ENCODE data around the gene CFAP100.

The CFAP100 gene

DNA sequence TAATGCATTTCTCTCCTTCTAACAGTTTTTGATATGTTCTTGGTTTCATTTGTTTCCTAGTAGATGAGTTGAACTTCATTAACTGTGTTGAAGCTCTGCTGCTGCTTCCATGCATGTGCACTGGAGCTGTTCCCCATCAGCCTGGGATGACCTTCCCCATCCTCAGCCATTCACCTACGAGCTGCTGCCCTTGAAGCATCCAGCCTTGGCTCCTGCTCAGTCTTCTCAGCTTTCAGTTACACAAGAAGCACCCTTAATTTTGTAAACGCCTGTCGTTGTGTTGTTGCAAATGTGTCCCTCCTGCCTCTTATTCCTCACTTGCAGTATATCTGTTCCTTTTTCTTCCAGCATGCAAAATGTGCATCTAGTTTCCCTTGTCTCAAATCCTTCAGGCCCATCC lies 89.4 kb downstream of the CFAP100 start:
- DNase-seq: no peak

GRCh38 chr3:126484662-126485061 lies 90.0 kb downstream of the CFAP100 start:
- no peak for DNase-seq

GRCh38 chr3:126485176-126485897 lies 90.6 kb downstream of the CFAP100 start:
- DNase-seq: no peak

DNA sequence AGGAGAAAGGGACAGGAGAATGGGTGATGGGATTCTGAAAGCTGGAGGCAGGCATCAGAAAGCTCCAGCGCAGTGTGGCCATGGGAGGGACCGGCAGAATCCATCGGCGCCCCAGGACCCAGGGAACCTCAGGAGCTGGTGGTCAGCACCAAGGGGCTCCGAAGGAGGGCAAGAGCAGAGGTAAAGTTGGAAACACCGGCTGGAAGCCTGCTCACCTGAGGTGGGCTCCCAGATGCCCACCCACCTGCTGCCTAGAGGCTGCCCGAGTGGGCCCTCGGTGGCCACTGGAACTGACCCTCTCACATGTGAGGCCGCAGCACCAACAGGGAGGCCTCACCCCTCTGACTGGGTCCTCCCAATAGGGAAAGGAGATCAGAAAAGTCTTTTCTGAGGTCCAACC lies 91.2 kb downstream of the CFAP100 start:
- no peak for DNase-seq

All from NCI-H446 (cell line).